GM18870 (cell line): ENCODE data around the gene LRRC14B.
"Not testable (repeated sequence)": the region's sequence is repeated elsewhere in the genome, so short reads cannot be mapped to it uniquely, and the experiment has no call there.

ENCODE experiments used
- ATAC-seq: cut with Tn5 transposase; IDR thresholded peaks from one replicate; pipeline ENCODE4 v1.9.1; 2021; ENCODE audit warnings: moderate library complexity; ENCODE audit not compliant: unreplicated experiment

LRRC14B gene

DNA sequence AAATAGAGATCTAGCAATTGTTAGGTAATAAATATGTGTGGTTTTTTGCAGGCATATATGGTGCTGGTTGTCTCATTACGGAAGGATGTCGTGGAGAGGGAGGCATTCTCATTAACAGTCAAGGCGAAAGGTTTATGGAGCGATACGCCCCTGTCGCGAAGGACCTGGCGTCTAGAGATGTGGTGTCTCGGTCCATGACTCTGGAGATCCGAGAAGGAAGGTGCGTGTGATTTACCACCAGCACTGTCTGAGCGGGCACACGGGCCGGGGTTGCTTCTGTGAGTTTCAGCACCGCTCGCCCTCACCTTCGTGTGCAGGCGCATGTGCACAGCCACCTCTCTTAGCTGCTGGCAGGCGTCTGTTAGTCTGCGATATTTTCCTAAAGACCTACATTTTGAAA lies 42.1 kb downstream of the LRRC14B start:
- ATAC-seq = not testable (repeated sequence)

DNA sequence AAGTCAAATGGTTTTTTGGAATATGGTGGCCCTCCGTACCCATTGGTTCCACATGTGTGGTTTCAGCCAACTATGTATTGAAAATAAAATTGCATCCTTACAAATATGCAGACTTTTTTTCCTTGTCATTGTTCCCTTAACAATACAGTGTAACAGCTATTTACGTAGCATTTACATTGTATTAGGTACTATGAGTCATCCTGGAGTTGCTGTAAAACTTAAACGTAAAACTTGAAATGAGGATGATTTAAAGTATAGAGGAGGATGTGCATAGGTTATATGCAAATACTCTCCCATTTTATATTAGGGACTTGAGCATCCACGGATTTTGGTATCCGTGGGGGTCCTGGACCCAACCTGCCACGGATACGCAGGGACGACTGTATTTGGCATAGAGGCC lies 43.2 kb downstream of the LRRC14B start:
- ATAC-seq = no peak

DNA sequence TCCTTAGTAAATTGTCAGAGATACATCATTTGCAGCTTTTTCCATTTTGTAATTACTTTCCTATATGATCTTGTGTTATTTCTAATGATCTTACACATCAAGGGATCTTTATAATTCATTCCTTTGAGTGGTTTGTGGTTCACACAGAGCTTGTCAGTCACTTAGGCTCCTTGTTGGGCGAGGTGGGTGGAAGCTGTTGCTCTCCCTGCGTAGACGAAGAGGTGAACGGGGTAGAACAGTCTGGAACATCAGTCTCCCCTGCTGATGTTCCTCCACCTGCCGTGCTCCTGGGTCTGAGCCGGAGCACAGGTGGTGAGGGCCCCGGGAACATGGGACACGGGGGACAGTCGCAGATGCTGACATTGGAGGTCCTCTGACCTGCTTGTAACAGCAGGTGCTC lies 44.2 kb downstream of the LRRC14B start:
- ATAC-seq = not testable (repeated sequence)

DNA sequence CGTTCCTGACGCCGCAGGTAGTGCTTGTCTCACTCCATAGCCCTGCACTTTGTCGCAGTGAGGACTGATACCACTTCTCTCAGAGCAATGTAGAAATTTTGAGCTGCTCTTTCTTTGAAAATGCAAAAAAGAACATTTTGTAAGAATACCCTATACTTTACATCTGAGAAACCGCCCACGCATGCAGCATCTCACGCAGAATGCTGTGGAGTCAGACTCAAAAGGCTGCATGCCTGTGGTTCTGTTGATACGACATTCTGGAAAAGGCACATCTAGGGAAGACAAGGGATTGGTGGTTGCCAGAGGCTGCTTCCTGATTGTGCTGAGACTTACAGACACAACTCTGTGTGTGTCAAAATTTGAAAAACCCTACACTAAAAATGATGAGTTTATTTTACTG lies 46.6 kb downstream of the LRRC14B start:
- not testable (repeated sequence) for ATAC-seq

DNA sequence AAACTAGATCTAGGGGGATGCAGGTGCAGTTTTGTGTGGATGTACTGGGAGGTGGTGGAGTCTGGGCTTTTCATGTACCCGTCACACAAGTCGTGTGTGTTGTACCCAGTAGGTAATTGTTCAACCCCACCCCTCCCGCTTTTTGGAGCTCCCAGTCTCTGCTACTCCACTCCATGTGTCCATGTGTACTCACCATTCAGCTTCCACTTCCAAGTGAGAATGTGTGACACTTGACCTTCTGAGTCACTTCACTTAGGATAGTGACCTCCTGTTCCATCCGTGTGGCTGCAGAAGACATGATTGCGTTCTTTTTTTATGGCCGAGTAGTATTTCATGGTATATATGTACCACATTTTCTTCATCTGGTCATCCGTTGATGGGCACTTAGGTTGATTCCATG lies 49.3 kb downstream of the LRRC14B start:
- ATAC-seq = not testable (repeated sequence)

DNA sequence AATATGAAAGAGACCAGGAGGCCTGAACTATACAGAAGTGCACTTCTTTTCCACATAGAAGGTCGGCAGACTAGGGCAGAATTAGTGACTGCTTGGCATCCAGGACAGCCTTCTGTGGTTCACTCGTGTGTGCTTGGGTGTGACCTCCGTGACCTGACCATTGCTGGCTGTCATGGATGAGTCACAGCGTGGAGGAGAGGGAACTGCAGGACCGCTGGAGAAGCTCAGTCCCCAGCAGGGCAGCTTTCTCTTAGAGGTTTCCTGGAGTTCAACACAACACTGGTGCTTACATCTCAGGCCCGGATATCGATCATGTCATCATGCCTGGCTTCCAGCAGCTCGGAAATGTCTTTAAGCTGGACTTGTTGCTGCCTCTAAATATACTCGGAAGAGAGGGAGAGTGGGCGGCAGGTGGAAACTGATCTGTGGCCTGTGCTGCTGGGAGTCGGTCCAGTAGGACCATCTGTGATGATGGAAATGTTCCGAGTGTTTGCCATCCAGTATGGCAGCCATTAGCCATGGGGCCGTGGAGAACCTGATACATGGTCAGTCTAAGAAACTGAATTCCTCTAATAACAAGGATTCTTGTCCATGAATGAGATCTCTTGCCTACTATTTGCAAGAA lies 49.9 kb downstream of the LRRC14B start:
- ATAC-seq = not testable (repeated sequence)

DNA sequence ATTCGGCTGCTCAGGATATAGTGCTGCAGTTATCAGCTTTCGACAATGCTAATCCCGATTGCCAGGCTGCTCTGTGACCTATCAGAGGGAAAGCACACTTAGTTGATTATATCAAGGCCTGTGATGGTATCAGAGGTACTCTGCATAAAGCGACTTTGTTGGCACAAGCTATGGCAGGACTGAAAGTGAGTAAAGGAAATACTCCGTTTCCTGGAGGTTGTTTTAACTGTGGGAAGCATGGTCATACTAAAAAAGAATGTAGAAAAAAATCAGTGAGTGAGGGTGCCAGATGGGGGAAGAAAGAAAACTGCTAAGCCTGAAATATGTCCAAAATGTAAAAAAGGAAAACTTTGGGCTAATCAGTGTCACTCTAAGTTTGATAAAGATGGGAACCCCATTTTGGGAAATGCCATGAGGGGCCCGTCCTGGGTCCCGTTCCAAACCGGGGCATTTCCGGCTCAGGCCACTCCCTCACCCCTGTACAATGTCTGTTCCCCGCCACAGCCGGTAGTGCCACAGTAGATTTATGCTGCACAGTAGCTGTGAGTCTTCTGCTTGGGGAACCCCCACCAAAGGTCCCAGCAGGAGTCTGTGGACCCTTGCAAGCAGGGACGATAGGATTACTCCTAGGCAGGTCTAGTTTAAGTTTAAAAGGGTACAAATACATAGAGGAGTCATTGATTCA lies 52.5 kb downstream of the LRRC14B start:
- not testable (repeated sequence) for ATAC-seq

DNA sequence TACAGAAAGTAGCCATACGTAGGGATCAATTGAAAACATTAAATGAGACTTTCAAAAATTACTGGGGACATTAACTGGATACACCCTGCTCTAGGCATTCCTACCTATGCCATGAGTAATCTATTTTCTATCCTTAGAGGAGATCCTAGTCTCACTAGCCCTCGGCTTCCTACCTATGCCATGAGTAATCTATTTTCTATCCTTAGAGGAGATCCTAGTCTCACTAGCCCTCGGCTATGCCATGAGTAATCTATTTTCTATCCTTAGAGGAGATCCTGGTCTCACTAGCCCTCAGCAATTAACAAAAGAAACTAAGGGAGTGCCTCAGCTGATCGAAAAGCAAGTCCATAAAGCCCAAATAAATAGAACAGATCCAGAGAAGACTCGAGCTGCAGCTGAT lies 54.4 kb downstream of the LRRC14B start:
- ATAC-seq = not testable (repeated sequence)
